Fibroblast of pulmonary artery (primary cell): ENCODE measurements around the gene FGD2.
A peak's percentile ranks its signal among the peaks of the same experiment; 100 is the strongest.

Experiments used
- DNase-seq: peaks from one replicate; pipeline ENCODE4 v3.0.0-alpha.2; 2010; ENCODE audit warnings: low read depth
- H3K4me3 ChIP-seq: replicated peaks from 2 replicates; pipeline ENCODE4 v1.5.1; 2011; ENCODE audit warnings: low read depth, mild to moderate bottlenecking, control low read depth, low read length, moderate library complexity
- CTCF ChIP-seq: IDR thresholded peaks from 2 replicates; pipeline ENCODE4 v1.5.1; 2011; ENCODE audit warnings: mild to moderate bottlenecking, control low read depth, low read length, inconsistent platforms; ENCODE audit errors: missing control alignments

Gene FGD2

GRCh38 chr6:36961441-36962435 lies 43.7 kb upstream of the FGD2 start:
- DNase-seq: no peak
- no peak for TF ChIP-seq CTCF
- H3K4me3 ChIP-seq: no peak overlapping the region

- TF ChIP-seq CTCF: no peak
- peak; percentile 68 for DNase-seq
- no peak overlapping the region for H3K4me3 ChIP-seq
Observed at GRCh38 chr6:36962874-36963273, 42.6 kb upstream of the FGD2 start.

- DNase-seq: no peak
- no peak overlapping the region for H3K4me3 ChIP-seq
- no peak for TF ChIP-seq CTCF
Observed at GRCh38 chr6:36963451-36964290, 41.8 kb upstream of the FGD2 start.

GRCh38 chr6:36964349-36964748 lies 41.1 kb upstream of the FGD2 start:
- DNase-seq: no peak
- no peak overlapping the region for H3K4me3 ChIP-seq
- no peak for TF ChIP-seq CTCF

- no peak for TF ChIP-seq CTCF
- DNase-seq: no peak
- no peak overlapping the region for H3K4me3 ChIP-seq
Observed at GRCh38 chr6:36964908-36965307, 40.5 kb upstream of the FGD2 start.

GRCh38 chr6:36967301-36967700 lies 38.2 kb upstream of the FGD2 start:
- H3K4me3 ChIP-seq: no peak overlapping the region
- no peak for TF ChIP-seq CTCF
- no peak for DNase-seq
